ENCODE measurements around the gene CALN1. TPM values are rescaled to one million over a fixed set of nuclear protein-coding genes. Genes with fewer than 3 reads are reported as not detected.

Gene CALN1
- total RNA-seq, 2 donors from 2014 or later: 1.1 to 1.2 TPM

DNA sequence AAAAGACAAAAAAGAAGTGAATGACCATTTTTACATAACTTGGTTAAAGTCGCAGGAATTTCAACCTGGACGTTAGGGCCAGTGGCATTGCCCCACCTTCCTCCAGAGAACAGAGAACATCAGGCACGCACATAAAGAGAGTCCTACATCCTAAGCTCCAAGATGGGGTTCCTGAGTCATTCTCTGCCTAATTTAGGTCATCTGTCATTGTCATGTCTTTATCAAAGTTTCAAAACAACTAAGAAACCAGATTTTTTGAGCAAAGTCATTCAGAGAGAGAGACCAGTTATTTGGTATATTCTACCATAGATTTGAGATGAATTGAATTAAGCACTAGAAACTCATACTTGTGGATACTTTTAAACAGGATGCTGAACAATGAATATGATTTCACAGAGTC lies 241.7 kb downstream of the CALN1 start:
- intact Hi-C loops (cut with DNase I): no loop called here
- Histone ChIP-seq H3K36me3 (no peaks in the 10 kb centered on the region), H3K27me3 (replicated peaks; ENCODE audit: insufficient read depth) (no peaks in the 10 kb centered on the region), H3K9me3 (no peaks in the 10 kb centered on the region), H3K27ac (no peak overlapping the region), H3K4me1 (replicated peaks) (no peaks in the 10 kb centered on the region), H3K4me3 (no peak overlapping the region)
- TF ChIP-seq, protein P1, sequence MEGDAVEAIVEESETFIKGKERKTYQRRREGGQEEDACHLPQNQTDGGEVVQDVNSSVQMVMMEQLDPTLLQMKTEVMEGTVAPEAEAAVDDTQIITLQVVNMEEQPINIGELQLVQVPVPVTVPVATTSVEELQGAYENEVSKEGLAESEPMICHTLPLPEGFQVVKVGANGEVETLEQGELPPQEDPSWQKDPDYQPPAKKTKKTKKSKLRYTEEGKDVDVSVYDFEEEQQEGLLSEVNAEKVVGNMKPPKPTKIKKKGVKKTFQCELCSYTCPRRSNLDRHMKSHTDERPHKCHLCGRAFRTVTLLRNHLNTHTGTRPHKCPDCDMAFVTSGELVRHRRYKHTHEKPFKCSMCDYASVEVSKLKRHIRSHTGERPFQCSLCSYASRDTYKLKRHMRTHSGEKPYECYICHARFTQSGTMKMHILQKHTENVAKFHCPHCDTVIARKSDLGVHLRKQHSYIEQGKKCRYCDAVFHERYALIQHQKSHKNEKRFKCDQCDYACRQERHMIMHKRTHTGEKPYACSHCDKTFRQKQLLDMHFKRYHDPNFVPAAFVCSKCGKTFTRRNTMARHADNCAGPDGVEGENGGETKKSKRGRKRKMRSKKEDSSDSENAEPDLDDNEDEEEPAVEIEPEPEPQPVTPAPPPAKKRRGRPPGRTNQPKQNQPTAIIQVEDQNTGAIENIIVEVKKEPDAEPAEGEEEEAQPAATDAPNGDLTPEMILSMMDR (IDR thresholded peaks at IDR 0.05): no peak
- TF ChIP-seq POLR2A (IDR thresholded peaks at IDR 0.05) (no peak), POLR2AphosphoS5 (IDR thresholded peaks at IDR 0.05) (no peak)
- WGBS: 71% methylated on average over 3 of the region's 3 CpGs
- no peak for DNase-seq (ENCODE audit: low spot score)

DNA sequence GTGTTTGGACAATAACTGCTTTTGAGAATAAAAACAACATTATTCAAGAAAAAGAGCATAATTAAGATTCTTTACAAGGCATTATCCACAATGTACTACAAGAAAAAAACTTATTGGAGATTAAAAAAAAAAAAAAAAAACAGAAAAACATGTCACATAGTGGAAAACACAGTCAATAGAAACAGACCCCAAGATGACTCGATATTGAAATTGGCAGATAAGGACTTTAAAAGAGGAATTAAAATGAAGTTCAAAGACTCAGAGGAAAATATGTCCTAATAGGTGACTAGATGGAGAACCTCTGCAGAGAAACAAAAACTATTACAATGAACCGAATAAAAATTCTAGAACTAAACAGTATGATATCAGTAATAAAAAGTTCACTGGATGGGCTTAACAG lies 248.9 kb downstream of the CALN1 start:
- H3K4me3 ChIP-seq: no peak overlapping the region
- 97% methylated on average over 2 of the region's 2 CpGs for WGBS
- no peaks in the 10 kb centered on the region for H3K27me3 ChIP-seq (replicated peaks; ENCODE audit: insufficient read depth)
- no peak for TF ChIP-seq POLR2AphosphoS5 (IDR thresholded peaks at IDR 0.05)
- no peak for TF ChIP-seq POLR2A (IDR thresholded peaks at IDR 0.05)
- TF ChIP-seq, protein P1 (IDR thresholded peaks at IDR 0.05): no peak
- intact Hi-C loops (cut with DNase I): no loop called here
- H3K27ac ChIP-seq: no peak overlapping the region
- H3K4me1 ChIP-seq (replicated peaks): no peaks in the 10 kb centered on the region
- no peaks in the 10 kb centered on the region for H3K9me3 ChIP-seq
- DNase-seq (ENCODE audit: low spot score): no peak
- no peaks in the 10 kb centered on the region for H3K36me3 ChIP-seq

DNA sequence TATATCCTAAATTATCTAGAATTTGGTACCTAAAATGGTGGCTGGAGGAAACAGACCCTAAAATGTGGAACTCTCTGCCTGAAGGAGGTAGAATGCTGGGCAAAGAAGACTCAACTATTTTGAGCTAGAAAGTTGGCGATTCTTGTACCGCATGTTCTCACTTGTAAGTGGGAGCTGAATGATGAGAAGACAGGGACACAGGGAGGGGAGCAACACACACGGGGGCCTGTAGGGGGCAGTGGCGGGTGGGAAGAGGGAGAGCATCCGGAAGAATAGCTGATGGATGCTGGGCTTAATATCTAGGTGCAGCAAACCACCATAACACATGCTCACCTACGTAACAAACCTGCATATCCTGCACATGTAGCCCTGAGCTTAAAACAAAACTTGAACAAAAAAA lies 250.6 kb downstream of the CALN1 start:
- no peak for DNase-seq (ENCODE audit: low spot score)
- H3K4me1 ChIP-seq (replicated peaks): no peaks in the 10 kb centered on the region
- intact Hi-C loops (cut with DNase I): no loop called here
- H3K36me3 ChIP-seq: no peaks in the 10 kb centered on the region
- no peaks in the 10 kb centered on the region for H3K27me3 ChIP-seq (replicated peaks; ENCODE audit: insufficient read depth)
- no peak overlapping the region for H3K4me3 ChIP-seq
- H3K9me3 ChIP-seq: no peaks in the 10 kb centered on the region
- no peak for TF ChIP-seq POLR2AphosphoS5 (IDR thresholded peaks at IDR 0.05)
- TF ChIP-seq, protein P1 (IDR thresholded peaks at IDR 0.05): no peak
- no peak for TF ChIP-seq POLR2A (IDR thresholded peaks at IDR 0.05)
- WGBS: 65% methylated on average over 6 of the region's 6 CpGs
- H3K27ac ChIP-seq: no peak overlapping the region

DNA sequence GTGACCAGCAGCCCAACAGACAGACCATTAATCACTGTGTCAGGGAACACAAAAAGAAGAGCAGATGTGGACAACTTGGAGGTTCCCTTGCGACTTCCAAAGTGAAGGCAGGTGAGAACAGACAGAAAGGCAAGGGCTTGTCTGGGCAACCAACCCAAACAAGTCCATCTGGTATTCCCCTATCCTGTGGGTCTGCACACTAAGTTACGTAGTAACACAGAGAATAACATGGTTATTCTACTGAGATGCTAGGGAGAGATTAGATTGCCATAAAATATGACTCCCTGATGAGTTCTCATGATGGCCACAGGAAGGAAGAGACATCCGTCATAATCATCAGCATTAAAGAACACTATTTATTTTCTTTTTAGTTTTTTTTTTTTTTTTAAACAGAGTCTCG lies 252.2 kb downstream of the CALN1 start:
- intact Hi-C loops (cut with DNase I): no loop called here
- no peak overlapping the region for H3K4me3 ChIP-seq
- TF ChIP-seq POLR2AphosphoS5 (IDR thresholded peaks at IDR 0.05) (no peak), POLR2A (IDR thresholded peaks at IDR 0.05) (no peak)
- TF ChIP-seq, protein P1 (IDR thresholded peaks at IDR 0.05): no peak
- H3K36me3 ChIP-seq: no peaks in the 10 kb centered on the region
- H3K4me1 ChIP-seq (replicated peaks): no peaks in the 10 kb centered on the region
- H3K9me3 ChIP-seq: no peaks in the 10 kb centered on the region
- WGBS: 25% methylated on average over 4 of the region's 4 CpGs
- H3K27me3 ChIP-seq (replicated peaks; ENCODE audit: insufficient read depth): no peaks in the 10 kb centered on the region
- H3K27ac ChIP-seq: no peak overlapping the region
- no peak for DNase-seq (ENCODE audit: low spot score)

DNA sequence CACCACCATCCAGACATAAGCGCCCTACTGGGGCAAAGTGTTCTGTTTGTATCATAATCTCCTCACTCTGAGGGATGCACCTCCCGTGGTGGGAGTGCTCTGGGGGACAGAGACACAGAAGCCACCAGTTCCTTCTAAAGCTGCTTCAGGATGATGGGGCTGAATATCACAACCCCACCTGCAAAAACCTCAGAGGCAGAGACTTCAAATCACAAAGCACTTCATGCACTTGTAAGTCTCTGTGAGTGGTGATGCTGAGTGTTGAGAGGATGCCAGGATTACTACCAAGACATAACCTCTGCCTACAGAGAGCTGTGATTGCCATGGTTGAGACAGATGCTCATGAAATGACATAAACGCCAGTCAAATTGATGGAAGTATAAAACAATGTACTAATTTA lies 255.5 kb downstream of the CALN1 start:
- WGBS: 94% methylated on average over 3 of the region's 3 CpGs
- TF ChIP-seq, protein P1 (IDR thresholded peaks at IDR 0.05): no peak
- TF ChIP-seq POLR2AphosphoS5 (IDR thresholded peaks at IDR 0.05) (no peak), POLR2A (IDR thresholded peaks at IDR 0.05) (no peak)
- Histone ChIP-seq H3K27me3 (replicated peaks; ENCODE audit: insufficient read depth) (no peaks in the 10 kb centered on the region), H3K9me3 (no peaks in the 10 kb centered on the region), H3K4me1 (replicated peaks) (no peaks in the 10 kb centered on the region), H3K4me3 (no peak overlapping the region), H3K27ac (no peak overlapping the region), H3K36me3 (no peaks in the 10 kb centered on the region)
- DNase-seq (ENCODE audit: low spot score): no peak
- intact Hi-C loops (cut with DNase I): no loop called here

All from prostate gland (tissue), 2 donors.